HL-60 (cell line): Measurements from ENCODE around the gene WFIKKN2.

Source experiments
- POLR2AphosphoS5 ChIP-seq: IDR thresholded peaks from 2 replicates; pipeline ENCODE4 v1.6.1; 2012; ENCODE audit warnings: low read depth
- TF ChIP-seq, protein P1 (sequence below): IDR thresholded peaks from one replicate; pipeline ENCODE4 v1.5.1; 2011; ENCODE audit warnings: low read length, control low read depth, inconsistent platforms; ENCODE audit not compliant: insufficient read depth
- TF ChIP-seq, protein P2 (sequence below): IDR thresholded peaks from 2 replicates; pipeline ENCODE4 v1.6.1; 2012; ENCODE audit warnings: low read depth; ENCODE audit not compliant: insufficient replicate concordance

GRCh38 chr17:50834429-50835300 lies 721 bp upstream of the WFIKKN2 start:
- TF ChIP-seq POLR2AphosphoS5 = no peak
- TF ChIP-seq, protein P1, sequence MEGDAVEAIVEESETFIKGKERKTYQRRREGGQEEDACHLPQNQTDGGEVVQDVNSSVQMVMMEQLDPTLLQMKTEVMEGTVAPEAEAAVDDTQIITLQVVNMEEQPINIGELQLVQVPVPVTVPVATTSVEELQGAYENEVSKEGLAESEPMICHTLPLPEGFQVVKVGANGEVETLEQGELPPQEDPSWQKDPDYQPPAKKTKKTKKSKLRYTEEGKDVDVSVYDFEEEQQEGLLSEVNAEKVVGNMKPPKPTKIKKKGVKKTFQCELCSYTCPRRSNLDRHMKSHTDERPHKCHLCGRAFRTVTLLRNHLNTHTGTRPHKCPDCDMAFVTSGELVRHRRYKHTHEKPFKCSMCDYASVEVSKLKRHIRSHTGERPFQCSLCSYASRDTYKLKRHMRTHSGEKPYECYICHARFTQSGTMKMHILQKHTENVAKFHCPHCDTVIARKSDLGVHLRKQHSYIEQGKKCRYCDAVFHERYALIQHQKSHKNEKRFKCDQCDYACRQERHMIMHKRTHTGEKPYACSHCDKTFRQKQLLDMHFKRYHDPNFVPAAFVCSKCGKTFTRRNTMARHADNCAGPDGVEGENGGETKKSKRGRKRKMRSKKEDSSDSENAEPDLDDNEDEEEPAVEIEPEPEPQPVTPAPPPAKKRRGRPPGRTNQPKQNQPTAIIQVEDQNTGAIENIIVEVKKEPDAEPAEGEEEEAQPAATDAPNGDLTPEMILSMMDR = no peak
- TF ChIP-seq, protein P2, sequence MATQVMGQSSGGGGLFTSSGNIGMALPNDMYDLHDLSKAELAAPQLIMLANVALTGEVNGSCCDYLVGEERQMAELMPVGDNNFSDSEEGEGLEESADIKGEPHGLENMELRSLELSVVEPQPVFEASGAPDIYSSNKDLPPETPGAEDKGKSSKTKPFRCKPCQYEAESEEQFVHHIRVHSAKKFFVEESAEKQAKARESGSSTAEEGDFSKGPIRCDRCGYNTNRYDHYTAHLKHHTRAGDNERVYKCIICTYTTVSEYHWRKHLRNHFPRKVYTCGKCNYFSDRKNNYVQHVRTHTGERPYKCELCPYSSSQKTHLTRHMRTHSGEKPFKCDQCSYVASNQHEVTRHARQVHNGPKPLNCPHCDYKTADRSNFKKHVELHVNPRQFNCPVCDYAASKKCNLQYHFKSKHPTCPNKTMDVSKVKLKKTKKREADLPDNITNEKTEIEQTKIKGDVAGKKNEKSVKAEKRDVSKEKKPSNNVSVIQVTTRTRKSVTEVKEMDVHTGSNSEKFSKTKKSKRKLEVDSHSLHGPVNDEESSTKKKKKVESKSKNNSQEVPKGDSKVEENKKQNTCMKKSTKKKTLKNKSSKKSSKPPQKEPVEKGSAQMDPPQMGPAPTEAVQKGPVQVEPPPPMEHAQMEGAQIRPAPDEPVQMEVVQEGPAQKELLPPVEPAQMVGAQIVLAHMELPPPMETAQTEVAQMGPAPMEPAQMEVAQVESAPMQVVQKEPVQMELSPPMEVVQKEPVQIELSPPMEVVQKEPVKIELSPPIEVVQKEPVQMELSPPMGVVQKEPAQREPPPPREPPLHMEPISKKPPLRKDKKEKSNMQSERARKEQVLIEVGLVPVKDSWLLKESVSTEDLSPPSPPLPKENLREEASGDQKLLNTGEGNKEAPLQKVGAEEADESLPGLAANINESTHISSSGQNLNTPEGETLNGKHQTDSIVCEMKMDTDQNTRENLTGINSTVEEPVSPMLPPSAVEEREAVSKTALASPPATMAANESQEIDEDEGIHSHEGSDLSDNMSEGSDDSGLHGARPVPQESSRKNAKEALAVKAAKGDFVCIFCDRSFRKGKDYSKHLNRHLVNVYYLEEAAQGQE = no peak
